HUDEP-2 (cell line): ENCODE results near the gene COL6A3.
"Not testable (repeated sequence)": the region's sequence is repeated elsewhere in the genome, so short reads cannot be mapped to it uniquely, and the experiment has no call there.

Experiments
- DNase-seq, 76 experiments: peaks; one replicate each; lab custom pipeline; 2025; ENCODE audit not compliant: unreplicated experiment in 76 of 76; lab: John Stamatoyannopoulos, UW

The COL6A3 gene

DNA sequence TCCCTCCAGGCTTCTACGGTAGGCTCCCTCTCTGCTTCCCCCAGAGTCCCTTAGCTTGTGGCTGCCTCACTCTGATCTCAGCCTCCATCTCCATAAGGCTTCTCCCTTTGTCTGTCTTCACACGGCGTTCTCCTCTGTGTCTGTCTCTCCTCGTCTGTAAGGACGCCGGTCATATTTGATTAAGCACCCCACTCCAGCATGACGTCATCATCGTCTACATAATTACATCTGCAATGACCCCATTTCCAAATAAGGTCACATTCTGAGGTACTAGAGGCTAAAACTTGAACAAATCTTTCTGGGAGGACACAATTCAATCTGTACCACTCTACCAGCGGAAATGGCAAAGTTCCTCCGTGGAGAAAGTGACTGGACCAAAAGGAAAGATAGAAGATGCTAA is 8.3 kb upstream of the COL6A3 start:
- DNase-seq, result no peak

DNA sequence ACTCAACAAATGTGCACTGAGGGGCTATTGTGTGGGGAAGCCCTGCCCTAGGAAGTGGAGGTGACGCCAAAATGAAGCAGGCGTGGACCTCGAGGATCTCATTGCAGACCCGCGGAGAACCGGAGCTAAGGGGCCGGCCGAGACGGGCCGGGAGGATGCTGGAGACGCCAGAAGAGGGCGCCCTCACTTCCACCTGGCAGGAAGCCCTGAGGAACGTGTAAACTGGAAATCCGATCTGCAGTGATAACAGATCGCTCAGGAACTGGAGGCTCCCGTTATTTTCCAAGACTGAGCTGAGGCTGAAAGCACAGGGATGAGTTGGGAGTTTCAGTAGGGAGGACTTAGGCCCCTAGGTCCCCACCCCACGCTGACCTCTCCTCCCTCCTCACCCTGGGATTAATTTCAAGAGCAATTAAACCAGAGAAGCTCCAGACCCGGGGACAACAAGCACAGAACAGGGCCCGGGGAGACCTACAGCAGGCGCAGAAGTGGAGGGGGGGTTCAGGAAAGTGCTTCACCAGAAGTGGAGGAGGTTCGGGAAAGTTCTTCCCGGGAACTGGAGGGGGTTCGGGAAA is 7.7 kb upstream of the COL6A3 start:
- DNase-seq, result peak in 19 of 76 experiments; percentile 1 to 36 (median 19)

GRCh38 chr2:237418300-237418699 is 4.3 kb upstream of the COL6A3 start:
- no peak for DNase-seq

DNA sequence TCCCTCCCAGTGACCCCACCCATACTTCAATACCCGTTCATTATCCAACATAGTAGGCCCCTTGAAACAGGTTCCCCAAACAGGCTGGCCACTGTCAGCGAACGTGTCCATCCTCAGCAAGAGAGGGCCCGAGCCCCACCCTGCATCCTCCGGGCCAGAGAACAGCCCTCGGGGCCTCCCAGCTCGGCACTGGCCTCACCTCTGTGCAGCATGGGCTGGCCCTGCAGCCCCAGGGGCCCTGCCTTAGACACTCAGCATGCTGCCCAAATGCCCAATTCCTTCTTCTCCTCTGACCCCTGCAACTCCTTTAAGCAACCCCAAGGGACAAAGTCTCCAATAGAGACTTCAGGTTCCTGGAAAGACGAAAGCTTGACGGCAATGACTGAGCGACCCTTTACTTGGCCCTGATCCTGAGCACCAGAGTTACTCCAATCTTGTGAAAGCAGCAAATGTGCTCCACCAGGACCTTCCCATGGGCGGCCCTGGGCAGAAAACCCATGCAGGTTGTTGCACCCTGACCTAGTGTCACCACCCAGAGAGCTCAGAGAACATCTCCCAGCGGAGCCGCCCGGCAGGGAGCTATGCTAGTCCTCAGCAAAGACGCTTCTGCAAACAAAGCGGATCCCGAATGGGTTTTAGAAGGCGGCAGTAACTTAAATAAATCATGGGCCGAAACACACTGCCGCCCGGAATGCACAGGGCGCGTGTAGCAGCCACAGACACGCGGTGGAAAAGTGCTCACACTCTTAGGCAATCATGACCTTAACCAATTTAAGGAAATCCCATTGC is 782 bp downstream of the COL6A3 start:
- DNase-seq, result no peak

DNA sequence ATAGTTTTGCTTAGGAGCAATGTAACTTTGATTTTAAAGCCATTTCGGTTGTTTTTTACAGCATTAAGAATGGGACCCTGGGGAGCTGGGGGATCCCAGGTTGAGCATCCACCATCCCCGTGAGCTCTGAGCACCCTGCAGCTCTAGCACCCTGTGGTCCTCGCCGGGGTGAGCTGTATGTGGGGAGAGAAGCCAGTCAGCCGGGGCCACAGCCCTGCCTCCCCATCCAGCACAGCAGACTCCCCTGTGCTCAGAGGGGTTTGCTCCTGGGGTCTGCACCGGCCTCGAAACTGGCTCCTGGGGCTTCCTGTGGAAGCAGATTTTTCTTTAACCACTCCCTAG is 1.3 kb downstream of the COL6A3 start:
- DNase-seq, result no peak

DNA sequence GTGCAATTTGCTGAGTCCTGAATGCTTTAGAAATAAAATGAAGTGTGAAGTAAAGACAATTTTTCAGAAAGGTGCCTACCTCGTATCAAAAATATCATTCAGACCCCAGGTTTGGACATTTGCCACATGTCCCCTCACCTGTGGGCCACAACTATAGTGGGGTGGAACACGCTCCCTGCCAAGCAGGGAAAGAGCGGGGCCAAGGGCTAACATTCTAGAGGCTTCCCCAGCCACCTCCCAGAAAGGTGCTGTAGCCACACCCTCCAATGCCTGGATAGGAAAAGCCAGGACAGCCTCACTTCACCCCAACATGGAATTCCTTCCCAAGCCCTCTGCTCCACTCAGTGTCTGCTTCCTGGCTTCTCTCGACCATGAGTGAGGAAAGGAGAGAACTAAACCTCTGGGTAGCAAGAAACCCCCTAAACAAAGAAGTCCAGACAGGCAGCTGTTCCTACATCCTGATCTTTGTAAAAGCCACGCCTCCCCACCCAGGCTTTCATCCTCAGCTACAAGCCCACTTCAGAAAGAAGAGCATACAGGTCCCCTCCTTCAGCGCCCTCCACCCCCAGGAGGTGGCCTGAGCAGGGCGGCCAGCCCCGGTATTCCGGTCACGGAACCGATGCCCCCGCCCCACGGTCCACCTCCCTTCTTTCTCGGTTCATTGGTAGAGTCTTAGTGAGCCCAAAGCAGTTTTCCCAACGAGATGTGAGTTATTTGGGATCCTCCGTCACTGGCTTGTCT is 2.1 kb downstream of the COL6A3 start:
- no peak for DNase-seq

- DNase-seq, result peak in 1 of 76 experiments; percentile 2
Observed at GRCh38 chr2:237411092-237411601, 2.8 kb downstream of the COL6A3 start.

- DNase-seq, result not testable (repeated sequence)
Observed at GRCh38 chr2:237409263-237409662, 4.7 kb downstream of the COL6A3 start.

GRCh38 chr2:237408335-237409000 is 5.5 kb downstream of the COL6A3 start:
- no peak for DNase-seq

DNA sequence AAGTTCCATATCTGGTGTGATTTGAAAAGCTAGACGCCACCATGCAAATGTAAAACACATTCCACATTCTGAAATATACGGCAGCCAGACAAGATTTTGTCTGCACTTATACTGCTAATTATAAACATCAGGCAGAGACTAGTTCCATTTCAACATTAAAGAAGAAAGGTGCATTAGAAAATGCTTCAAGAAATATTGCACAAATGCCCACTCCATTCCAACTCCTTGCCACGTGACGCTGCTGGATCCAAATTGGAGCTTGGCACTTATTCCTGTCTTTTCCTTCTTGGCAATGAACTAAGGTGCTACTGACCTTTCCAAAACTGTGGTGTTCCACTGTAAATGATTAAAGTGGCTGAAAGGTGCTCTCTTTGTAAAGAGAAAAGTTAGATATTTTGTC is 6.3 kb downstream of the COL6A3 start:
- DNase-seq, result no peak

GRCh38 chr2:237406371-237406895 is 7.5 kb downstream of the COL6A3 start:
- DNase-seq, result no peak

DNA sequence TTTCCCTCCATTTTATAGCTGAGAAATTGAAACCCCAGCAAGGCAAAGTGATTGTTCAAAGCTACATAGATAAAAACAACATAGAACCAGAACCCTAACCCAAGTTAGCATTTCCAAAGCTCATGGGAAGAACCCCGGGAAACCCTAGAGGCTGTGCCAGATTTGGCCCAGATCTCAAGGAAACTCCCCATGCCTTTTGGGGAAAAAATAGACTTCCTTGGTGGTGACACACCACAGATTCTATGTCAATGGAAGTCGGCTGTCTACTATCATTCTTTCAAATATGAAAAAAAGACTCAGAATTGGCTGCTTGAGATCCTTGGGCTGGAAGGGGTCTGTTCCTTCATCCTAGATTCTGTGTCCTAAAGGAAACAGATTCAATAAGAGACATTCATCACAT is 8.4 kb downstream of the COL6A3 start:
- no peak for DNase-seq

- no peak for DNase-seq
Observed at GRCh38 chr2:237405006-237405559, 8.9 kb downstream of the COL6A3 start.

GRCh38 chr2:237404413-237404812 is 9.6 kb downstream of the COL6A3 start:
- no peak for DNase-seq

DNA sequence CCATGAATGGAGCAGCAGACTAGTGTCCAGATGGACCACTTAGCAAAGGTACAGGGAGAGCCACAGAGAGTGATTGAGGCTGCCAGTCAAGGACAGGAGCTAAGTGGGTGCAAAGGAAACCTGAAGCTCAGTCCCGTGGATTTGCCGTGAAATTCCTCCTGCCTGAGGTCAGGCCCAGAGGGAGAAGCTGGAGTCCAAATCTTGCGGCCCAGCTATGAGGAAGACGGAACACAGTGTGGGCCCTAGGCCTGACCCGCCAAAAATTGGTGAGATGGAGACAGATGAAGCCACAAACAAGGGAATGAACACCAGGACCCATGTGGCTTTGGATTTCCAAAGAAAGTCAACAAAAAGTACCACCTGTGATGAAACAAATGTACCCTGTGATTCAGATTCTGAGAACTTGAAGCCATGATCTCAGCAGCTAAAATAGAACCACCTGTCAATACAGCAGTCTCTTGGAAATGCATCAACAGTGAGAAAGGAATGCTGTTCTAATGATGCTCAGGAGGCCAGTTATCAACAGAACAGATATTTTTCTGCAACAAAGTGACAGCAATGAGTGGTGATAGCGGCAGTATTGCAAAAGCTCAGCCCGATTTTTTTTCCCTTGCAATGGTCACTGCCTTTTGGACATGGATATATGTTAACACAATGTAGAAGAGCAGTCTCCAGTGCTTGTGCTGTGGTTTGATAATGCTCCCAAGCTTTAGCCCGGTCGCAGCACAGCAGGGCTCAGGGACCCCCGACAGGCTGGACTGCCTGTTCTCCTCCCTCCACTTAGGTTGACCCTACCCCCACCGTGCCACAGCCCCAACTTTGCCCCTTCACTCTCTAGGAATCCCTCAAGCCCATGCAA is 10.7 kb downstream of the COL6A3 start:
- DNase-seq, result no peak

- no peak for DNase-seq
Observed at GRCh38 chr2:237400199-237400598, 13.8 kb downstream of the COL6A3 start.

- DNase-seq, result no peak
Observed at GRCh38 chr2:237397072-237397471, 16.9 kb downstream of the COL6A3 start.

- DNase-seq, result no peak
Observed at GRCh38 chr2:237393523-237393922, 20.4 kb downstream of the COL6A3 start.

DNA sequence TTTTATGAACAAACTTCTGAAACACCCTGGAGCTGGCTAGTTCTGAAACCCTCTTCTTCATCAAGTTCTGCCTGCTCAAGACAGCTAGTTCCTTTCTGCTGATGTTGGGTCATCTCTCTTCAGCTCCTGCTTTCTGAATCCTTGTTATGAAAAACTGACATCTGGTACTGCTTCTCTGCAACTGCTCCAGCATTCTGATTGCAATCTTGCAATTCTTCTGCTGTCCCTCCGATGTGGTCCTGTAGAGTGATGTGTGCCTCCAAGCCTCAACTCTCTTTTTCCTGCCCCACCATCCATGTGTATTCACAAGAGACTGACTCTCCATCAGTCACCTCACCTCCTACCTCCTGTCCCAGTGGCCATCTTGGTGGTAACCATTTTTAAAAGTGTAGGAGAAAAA is 21.8 kb downstream of the COL6A3 start:
- DNase-seq, result no peak

GRCh38 chr2:237391140-237391539 is 22.8 kb downstream of the COL6A3 start:
- no peak for DNase-seq
